HepG2 (cell line): ENCODE data around the gene MYH10. TPM values are rescaled to one million over a fixed set of nuclear protein-coding genes. Genes with fewer than 3 reads are reported as not detected.

Experiments used
- ASH2L ChIP-seq: fragments of 300-600, 200-600 bp; sonication (generic); IDR thresholded peaks from 2 replicates; pipeline ENCODE4 v1.7.0; 2017; ENCODE audit warnings: low read depth, mild to moderate bottlenecking, moderate library complexity, mixed read lengths, low read length; ENCODE audit not compliant: insufficient read length
- CEBPB ChIP-seq: IDR thresholded peaks from 2 replicates; pipeline ENCODE4 v1.6.1; 2011; ENCODE audit warnings: low read depth, low read length, improper control_type of control experiment, borderline replicate concordance
- DR1 ChIP-seq: sonication (generic); formaldehyde crosslinking; IDR thresholded peaks from 2 replicates; pipeline ENCODE4 v1.8.0; 2021; ENCODE audit warnings: mild to moderate bottlenecking, missing genetic modification reagents, inconsistent platforms
- HOXA3 ChIP-seq: sonication (generic); formaldehyde crosslinking; IDR thresholded peaks from 2 replicates; pipeline ENCODE4 v1.5.0; 2020; ENCODE audit warnings: missing genetic modification reagents
- KDM2A ChIP-seq: sonication (generic); formaldehyde crosslinking; IDR thresholded peaks from 2 replicates; pipeline ENCODE4 v1.4.0; 2020; ENCODE audit warnings: low read depth, missing genetic modification reagents, borderline replicate concordance
- NFIC ChIP-seq: IDR thresholded peaks from 2 replicates; pipeline ENCODE4 v1.6.1; 2012; ENCODE audit warnings: mild to moderate bottlenecking, low read length, inconsistent platforms
- PHF20 ChIP-seq: sonication (generic); formaldehyde crosslinking; IDR thresholded peaks from 2 replicates; pipeline ENCODE4 v1.5.0; 2020; ENCODE audit warnings: mild to moderate bottlenecking, missing genetic modification reagents
- PHF8 ChIP-seq: sonication (generic); formaldehyde crosslinking; IDR thresholded peaks from 2 replicates; pipeline ENCODE4 v1.5.0; 2020; ENCODE audit warnings: missing genetic modification reagents
- POLR2A ChIP-seq, 2 experiments: IDR thresholded peaks; 2 replicates each; pipeline ENCODE4 v1.6.1; 2011; ENCODE audit warnings: low read depth in 2 of 2, low read length in 2 of 2, mild to moderate bottlenecking in 1 of 2, moderate library complexity in 1 of 2; ENCODE audit not compliant: insufficient read depth in 1 of 2
- SNAPC2 ChIP-seq: sonication (generic); formaldehyde crosslinking; IDR thresholded peaks from 2 replicates; pipeline ENCODE4 v1.8.1; 2022; ENCODE audit warnings: mild to moderate bottlenecking, missing genetic modification reagents
- TBX2 ChIP-seq: sonication (generic); formaldehyde crosslinking; IDR thresholded peaks from 2 replicates; pipeline ENCODE4 v1.5.0; 2020; ENCODE audit warnings: missing genetic modification reagents, mild to moderate bottlenecking, borderline replicate concordance
- ZBTB7A ChIP-seq: sonication (generic); formaldehyde crosslinking; IDR thresholded peaks from 2 replicates; pipeline ENCODE4 v1.8.0; 2022; ENCODE audit warnings: mild to moderate bottlenecking, missing genetic modification reagents
- ZNF296 ChIP-seq: sonication (generic); formaldehyde crosslinking; conservative IDR thresholded peaks from 2 replicates; pipeline ENCODE4 v1.5.0; 2020; ENCODE audit warnings: mild to moderate bottlenecking, missing genetic modification reagents
- ZNF407 ChIP-seq: sonication (generic); formaldehyde crosslinking; IDR thresholded peaks from one replicate; pipeline ENCODE4 v1.5.1; 2020; ENCODE audit warnings: mild to moderate bottlenecking, missing genetic modification reagents; ENCODE audit errors: not compliant biosample characterization
- ZSCAN22 ChIP-seq: sonication (generic); formaldehyde crosslinking; IDR thresholded peaks from 2 replicates; pipeline ENCODE4 v1.4.0; 2020; ENCODE audit warnings: mild to moderate bottlenecking, missing genetic modification reagents
- polyA plus RNA-seq, 8 experiments: library from polyadenylated mRNA; depleted of rRNA in 3 of 8; stranded (reverse) in 7 of 8; unstranded in 1 of 8; fragments of >200 nt; fragmentation: Illumina TruSeq in 4 of 8; extraction: Trizol in 4 of 8; gene quantifications; 2 replicates each; pipeline versions ENCODE4 v1.2.1 to v1.2.3, GENCODE V29; 2011 to 2016; ENCODE audit warnings: low read depth in 4 of 8, missing spikeins in 1 of 8, mixed read lengths in 1 of 8; ENCODE audit not compliant: insufficient read depth in 1 of 8
- total RNA-seq, 5 experiments: library from RNA; depleted of rRNA; stranded (reverse); fragments of >200 nt; fragmentation: Illumina TruSeq; extraction: Trizol; gene quantifications; 2 replicates each; pipeline ENCODE4 v1.2.3, GENCODE V29; 2016; ENCODE audit warnings: low read depth in 1 of 5
- TF ChIP-seq, protein P1 (sequence below): sonication (generic); formaldehyde crosslinking; IDR thresholded peaks from 2 replicates; pipeline ENCODE4 v1.4.0; 2020; ENCODE audit warnings: missing genetic modification reagents
- TF ChIP-seq, protein P2 (sequence below): sonication (generic); formaldehyde crosslinking; IDR thresholded peaks from 2 replicates; pipeline ENCODE4 v1.4.0; 2020; ENCODE audit warnings: mild to moderate bottlenecking, missing genetic modification reagents

The MYH10 gene
- total and polyA plus RNA-seq, 2 of the 13 experiments (the other 11 are each of a cell fraction or from before 2014, with no cell fraction given) = 43.4 to 68.6 TPM

- peak; percentile 18 for TF ChIP-seq ZNF407 (CRISPR knock-in tag)
- peak; percentile 46; the same call in 1 of the 2 replicates for TF ChIP-seq HOXA3
- 0 out of 4 replicates have a peak, but pooled peaks of 1 of the 2 experiments have one; percentile 24 for TF ChIP-seq POLR2A (IDR thresholded peaks at IDR 0.05; ENCODE audit: insufficient read depth in 1 of 2, low read depth in 2 of 2, low read length in 2 of 2)
- no peak for TF ChIP-seq ZSCAN22
- peak; percentile 24 for TF ChIP-seq ASH2L
- peak; percentile 72 for TF ChIP-seq PHF8 (CRISPR knock-in tag)
- 0 out of 2 replicates have a peak, but pooled peaks have one; percentile 56 for TF ChIP-seq ZBTB7A (CRISPR knock-in tag)
- TF ChIP-seq CEBPB = peak; percentile 49; the same call in 1 of the 2 replicates
- 0 out of 2 replicates have a peak, but pooled peaks have one; percentile 39 for TF ChIP-seq DR1 (CRISPR knock-in tag)
- peak; percentile 46; the same call in 1 of the 2 replicates for TF ChIP-seq PHF20 (CRISPR knock-in tag)
- TF ChIP-seq ZNF296 (CRISPR knock-in tag) = peak; percentile 75; the same call in 1 of the 2 replicates
- no peak for TF ChIP-seq NFIC
- TF ChIP-seq, protein P1, sequence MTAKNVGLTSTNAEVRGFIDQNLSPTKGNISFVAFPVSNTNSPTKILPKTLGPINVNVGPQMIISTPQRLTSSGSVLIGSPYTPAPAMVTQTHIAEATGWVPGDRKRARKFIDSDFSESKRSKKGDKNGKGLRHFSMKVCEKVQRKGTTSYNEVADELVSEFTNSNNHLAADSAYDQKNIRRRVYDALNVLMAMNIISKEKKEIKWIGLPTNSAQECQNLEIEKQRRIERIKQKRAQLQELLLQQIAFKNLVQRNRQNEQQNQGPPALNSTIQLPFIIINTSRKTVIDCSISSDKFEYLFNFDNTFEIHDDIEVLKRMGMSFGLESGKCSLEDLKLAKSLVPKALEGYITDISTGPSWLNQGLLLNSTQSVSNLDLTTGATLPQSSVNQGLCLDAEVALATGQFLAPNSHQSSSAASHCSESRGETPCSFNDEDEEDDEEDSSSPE = peak; percentile 59
- 0 out of 2 replicates have a peak, but pooled peaks have one; percentile 21 for TF ChIP-seq TBX2 (CRISPR knock-in tag)
- TF ChIP-seq SNAPC2 (CRISPR knock-in tag) = no peak
- TF ChIP-seq, protein P2, sequence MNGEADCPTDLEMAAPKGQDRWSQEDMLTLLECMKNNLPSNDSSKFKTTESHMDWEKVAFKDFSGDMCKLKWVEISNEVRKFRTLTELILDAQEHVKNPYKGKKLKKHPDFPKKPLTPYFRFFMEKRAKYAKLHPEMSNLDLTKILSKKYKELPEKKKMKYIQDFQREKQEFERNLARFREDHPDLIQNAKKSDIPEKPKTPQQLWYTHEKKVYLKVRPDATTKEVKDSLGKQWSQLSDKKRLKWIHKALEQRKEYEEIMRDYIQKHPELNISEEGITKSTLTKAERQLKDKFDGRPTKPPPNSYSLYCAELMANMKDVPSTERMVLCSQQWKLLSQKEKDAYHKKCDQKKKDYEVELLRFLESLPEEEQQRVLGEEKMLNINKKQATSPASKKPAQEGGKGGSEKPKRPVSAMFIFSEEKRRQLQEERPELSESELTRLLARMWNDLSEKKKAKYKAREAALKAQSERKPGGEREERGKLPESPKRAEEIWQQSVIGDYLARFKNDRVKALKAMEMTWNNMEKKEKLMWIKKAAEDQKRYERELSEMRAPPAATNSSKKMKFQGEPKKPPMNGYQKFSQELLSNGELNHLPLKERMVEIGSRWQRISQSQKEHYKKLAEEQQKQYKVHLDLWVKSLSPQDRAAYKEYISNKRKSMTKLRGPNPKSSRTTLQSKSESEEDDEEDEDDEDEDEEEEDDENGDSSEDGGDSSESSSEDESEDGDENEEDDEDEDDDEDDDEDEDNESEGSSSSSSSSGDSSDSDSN = peak; percentile 78; the same call in 1 of the 2 replicates
- TF ChIP-seq KDM2A (CRISPR knock-in tag) = peak; percentile 19; the same call in 1 of the 2 replicates
These were observed 926 bp downstream of the MYH10 start (continued) for GRCh38 chr17:8629371-8630226.
